Activated naive CD4-positive, alpha-beta T cell treated with anti-CD3 and anti-CD28 coated beads for 36 hours (primary cell): ENCODE results near the gene MUTYH. TPM values are rescaled to one million over a fixed set of nuclear protein-coding genes. Genes with fewer than 3 reads are reported as not detected.
"Not testable (repeated sequence)": the region's sequence is repeated elsewhere in the genome, so short reads cannot be mapped to it uniquely, and the experiment has no call there.

Experiments
- CTCF ChIA-PET: fragments of 350-600 bp; sonication (Branson Sonifier 250); formaldehyde crosslinking; loops from one replicate; lab custom pipeline; 2021; ENCODE audit warnings: antibody characterized with exemption; lab: Charles Lee
- DNase-seq: peaks from one replicate; pipeline ENCODE4 v3.0.0-alpha.2; 2020
- H3K27ac Mint-ChIP-seq: one replicate; pipeline ENCODE4 v1.8.0; 2021; ENCODE audit warnings: mild to moderate bottlenecking, mixed read lengths
- H3K27me3 Mint-ChIP-seq: one replicate; pipeline ENCODE4 v1.8.0; 2021; ENCODE audit warnings: low read depth, mixed read lengths
- H3K36me3 Mint-ChIP-seq: one replicate; pipeline ENCODE4 v1.8.0; 2021; ENCODE audit warnings: low read depth, mixed read lengths
- H3K4me1 Mint-ChIP-seq: one replicate; pipeline ENCODE4 v1.8.0; 2021; ENCODE audit warnings: low read depth, mixed read lengths
- H3K4me3 Mint-ChIP-seq: one replicate; pipeline ENCODE4 v1.8.0; 2021; ENCODE audit warnings: mild to moderate bottlenecking, moderate library complexity, mixed read lengths
- H3K9me3 Mint-ChIP-seq: one replicate; pipeline ENCODE4 v1.8.0; 2021; ENCODE audit warnings: mixed read lengths
- intact Hi-C: fragments of 100-400 bp; cut with micrococcal nuclease; formaldehyde crosslinking; loops from one replicate; pipeline ENCODE4 v1.15.1; 2023
- total RNA-seq, 2 experiments: library from RNA; stranded (reverse); gene quantifications; one replicate each; pipeline ENCODE4 v1.2.3, GENCODE V29; 2021

Gene MUTYH
- 10 to 100 TPM; 42.0 to 45.0 TPM for total RNA-seq

GRCh38 chr1:45339789-45340558, at the start of gene MUTYH, which contains the start of gene TOE1:
Gene MUTYH, minus strand, starts transcription at chr1:45340440. Its CDS starts 5,935 bp downstream, at chr1:45334505.
Gene TOE1, plus strand, starts transcription at chr1:45340170. Its CDS starts 83 bp downstream, at chr1:45340253.
- peak within 1 kb of the TSS; percentile 100 for H3K4me3 Mint-ChIP-seq

GRCh38 chr1:45386219-45386618, 46.0 kb upstream of the MUTYH start:
- no peak for DNase-seq
- no peak overlapping the region for H3K4me3 Mint-ChIP-seq
- no peaks in the 10 kb centered on the region for H3K4me1 Mint-ChIP-seq
- CTCF ChIA-PET = no interaction called here
- no peak overlapping the region for H3K27ac Mint-ChIP-seq
- no peaks in the 10 kb centered on the region for H3K36me3 Mint-ChIP-seq
- no peaks in the 10 kb centered on the region for H3K27me3 Mint-ChIP-seq
- intact Hi-C loops = no loop called here
- no peaks in the 10 kb centered on the region for H3K9me3 Mint-ChIP-seq

More at GRCh38 chr1:45339789-45340558, at the start of gene MUTYH, which contains the start of gene TOE1:
- peak within 1 kb of the TSS; percentile 100 for H3K27ac Mint-ChIP-seq
- peaks cover 35% of the 10 kb centered on the region for H3K4me1 Mint-ChIP-seq
- CTCF ChIA-PET = interaction anchor here (0.6 to 3.4 kb wide), 18 partner anchors 9 to 612 kb away, joined by 3 to 26 read pairs (median 4); partner anchors contain the start of genes HECTD3, PLK3 and UROD
- no peaks in the 10 kb centered on the region for H3K27me3 Mint-ChIP-seq
- peaks cover 53% of the 10 kb centered on the region for H3K36me3 Mint-ChIP-seq
- peak; percentile 95 for DNase-seq
- H3K9me3 Mint-ChIP-seq = peaks cover 3% of the 10 kb centered on the region
- intact Hi-C loops = loop anchor here (1.0 to 2.0 kb wide), 10 partner anchors 37 to 907 kb away; partner anchors contain the start of genes CCDC163, IPP, MMACHC and RAD54L

- Mint-ChIP-seq H3K4me3 (no peak overlapping the region), H3K9me3 (no peaks in the 10 kb centered on the region)
- CTCF ChIA-PET = no interaction called here
Observed at GRCh38 chr1:45385302-45385701, 45.1 kb upstream of the MUTYH start.

GRCh38 chr1:45384213-45384612, 44.0 kb upstream of the MUTYH start:
- H3K4me3 Mint-ChIP-seq, DNase-seq, H3K27ac Mint-ChIP-seq, intact Hi-C loops, H3K9me3 Mint-ChIP-seq, H3K4me1 Mint-ChIP-seq, H3K27me3 Mint-ChIP-seq, CTCF ChIA-PET, H3K36me3 Mint-ChIP-seq: not testable (repeated sequence)

More at GRCh38 chr1:45385302-45385701, 45.1 kb upstream of the MUTYH start:
- DNase-seq = no peak
- no peak overlapping the region for H3K27ac Mint-ChIP-seq
- intact Hi-C loops = no loop called here
- H3K4me1 Mint-ChIP-seq = no peaks in the 10 kb centered on the region
- H3K36me3 Mint-ChIP-seq = no peaks in the 10 kb centered on the region
- H3K27me3 Mint-ChIP-seq = no peaks in the 10 kb centered on the region

GRCh38 chr1:45383191-45383590, 43.0 kb upstream of the MUTYH start:
- DNase-seq = no peak
- CTCF ChIA-PET = no interaction called here
- H3K27ac Mint-ChIP-seq = no peak overlapping the region
- H3K4me3 Mint-ChIP-seq = no peak overlapping the region
- no peaks in the 10 kb centered on the region for H3K9me3 Mint-ChIP-seq
- H3K4me1 Mint-ChIP-seq = no peaks in the 10 kb centered on the region
- H3K36me3 Mint-ChIP-seq = no peaks in the 10 kb centered on the region
- intact Hi-C loops = no loop called here
- H3K27me3 Mint-ChIP-seq = no peaks in the 10 kb centered on the region

GRCh38 chr1:45381243-45381642, 41.0 kb upstream of the MUTYH start:
- no peaks in the 10 kb centered on the region for H3K27me3 Mint-ChIP-seq
- DNase-seq = no peak
- no peak overlapping the region for H3K27ac Mint-ChIP-seq
- no peaks in the 10 kb centered on the region for H3K4me1 Mint-ChIP-seq
- H3K9me3 Mint-ChIP-seq = no peaks in the 10 kb centered on the region
- intact Hi-C loops = no loop called here
- H3K36me3 Mint-ChIP-seq = no peaks in the 10 kb centered on the region
- CTCF ChIA-PET = no interaction called here
- no peak overlapping the region for H3K4me3 Mint-ChIP-seq

GRCh38 chr1:45380730-45381129, 40.5 kb upstream of the MUTYH start:
- Mint-ChIP-seq H3K27me3 (no peaks in the 10 kb centered on the region), H3K36me3 (no peaks in the 10 kb centered on the region), H3K4me1 (no peaks in the 10 kb centered on the region), H3K4me3 (no peak overlapping the region), H3K27ac (no peak overlapping the region), H3K9me3 (no peaks in the 10 kb centered on the region)
- no peak for DNase-seq
- intact Hi-C loops = no loop called here
- CTCF ChIA-PET = no interaction called here

GRCh38 chr1:45380125-45380524, 39.9 kb upstream of the MUTYH start:
- Mint-ChIP-seq H3K36me3 (no peaks in the 10 kb centered on the region), H3K9me3 (no peaks in the 10 kb centered on the region), H3K4me3 (no peak overlapping the region), H3K27ac (no peak overlapping the region), H3K27me3 (no peaks in the 10 kb centered on the region), H3K4me1 (no peaks in the 10 kb centered on the region)
- intact Hi-C loops = no loop called here
- CTCF ChIA-PET = no interaction called here
- DNase-seq = no peak

- intact Hi-C loops = no loop called here
- H3K36me3 Mint-ChIP-seq = no peaks in the 10 kb centered on the region
- H3K9me3 Mint-ChIP-seq = no peaks in the 10 kb centered on the region
Observed at GRCh38 chr1:45379524-45379923, 39.3 kb upstream of the MUTYH start.

GRCh38 chr1:45378184-45378583, 37.9 kb upstream of the MUTYH start:
- CTCF ChIA-PET = interaction anchor here (0.7 kb wide), 1 partner anchor 115 kb away, joined by 3 read pairs; no protein-coding TSS in a partner anchor
- no peak overlapping the region for H3K27ac Mint-ChIP-seq
- intact Hi-C loops = no loop called here
- no peaks in the 10 kb centered on the region for H3K4me1 Mint-ChIP-seq
- no peaks in the 10 kb centered on the region for H3K27me3 Mint-ChIP-seq
- H3K4me3 Mint-ChIP-seq = no peak overlapping the region
- no peaks in the 10 kb centered on the region for H3K9me3 Mint-ChIP-seq
- H3K36me3 Mint-ChIP-seq = no peaks in the 10 kb centered on the region
- no peak for DNase-seq

More at GRCh38 chr1:45379524-45379923, 39.3 kb upstream of the MUTYH start:
- no peaks in the 10 kb centered on the region for H3K4me1 Mint-ChIP-seq
- CTCF ChIA-PET = interaction anchor here (0.8 kb wide), 1 partner anchor 19 kb away, joined by 5 read pairs; no protein-coding TSS in a partner anchor
- no peak for DNase-seq
- no peak overlapping the region for H3K4me3 Mint-ChIP-seq
- no peaks in the 10 kb centered on the region for H3K27me3 Mint-ChIP-seq
- no peak overlapping the region for H3K27ac Mint-ChIP-seq

GRCh38 chr1:45375104-45376090, 35.2 kb upstream of the MUTYH start:
- CTCF ChIA-PET = interaction anchor here (0.7 kb wide), 1 partner anchor 50 kb away, joined by 3 read pairs; no protein-coding TSS in a partner anchor
- no peaks in the 10 kb centered on the region for H3K9me3 Mint-ChIP-seq
- no peaks in the 10 kb centered on the region for H3K27me3 Mint-ChIP-seq
- H3K4me3 Mint-ChIP-seq = no peak overlapping the region
- H3K36me3 Mint-ChIP-seq = no peaks in the 10 kb centered on the region
- no peak for DNase-seq
- intact Hi-C loops = no loop called here
- H3K27ac Mint-ChIP-seq = no peak overlapping the region
- H3K4me1 Mint-ChIP-seq = no peaks in the 10 kb centered on the region

GRCh38 chr1:45373573-45373972, 33.3 kb upstream of the MUTYH start:
- no peak overlapping the region for H3K4me3 Mint-ChIP-seq
- no peaks in the 10 kb centered on the region for H3K27me3 Mint-ChIP-seq
- intact Hi-C loops = no loop called here
- CTCF ChIA-PET = interaction anchor here (0.6 to 2.0 kb wide), 2 partner anchors 13 to 95 kb away, joined by 3 to 6 read pairs; no protein-coding TSS in a partner anchor
- no peaks in the 10 kb centered on the region for H3K9me3 Mint-ChIP-seq
- H3K4me1 Mint-ChIP-seq = no peaks in the 10 kb centered on the region
- H3K36me3 Mint-ChIP-seq = no peaks in the 10 kb centered on the region
- H3K27ac Mint-ChIP-seq = no peak overlapping the region
- DNase-seq = no peak
